IMR-90 (cell line): ENCODE measurements around the gene TMEM131. TPM values are rescaled to one million over a fixed set of nuclear protein-coding genes. Genes with fewer than 3 reads are reported as not detected.

Source experiments
- ATAC-seq: fragments of 200-7000 bp; cut with Tn5 transposase; 2 replicates; pipeline ENCODE4 v1.9.1; 2020; ENCODE audit warnings: low read depth, mild to moderate bottlenecking, moderate library complexity
- BruUV-seq: library from RNA; stranded (reverse); fragments of 400-500 nt; replicated peaks from 2 replicates; lab custom pipeline; 2021; lab: Mats Ljungman, UMichigan
- CTCF ChIA-PET: fragments of 300-600 bp; formaldehyde crosslinking; extraction: SDS; loops from one replicate; lab custom pipeline; 2021; ENCODE audit warnings: antibody characterized with exemption; lab: Yijun Ruan, JAX
- POLR2A ChIA-PET: fragments of 300-600 bp; sonication (Branson Sonifier 250); formaldehyde crosslinking; loops from one replicate; lab custom pipeline; 2022; ENCODE audit warnings: antibody characterized with exemption; ENCODE audit not compliant: unreplicated experiment; lab: Charles Lee
- DNase-seq: peaks from one replicate; pipeline ENCODE4 v3.0.0; 2013
- H2AFZ ChIP-seq: replicated peaks from 2 replicates; pipeline ENCODE3; 2013; ENCODE audit warnings: low read length, mild to moderate bottlenecking; ENCODE audit not compliant: poor library complexity
- H2AK5ac ChIP-seq: 2 replicates; pipeline ENCODE4 v1.6.1; 2013; ENCODE audit warnings: low read depth, low read length, inconsistent platforms
- H2AK9ac ChIP-seq: replicated peaks from 2 replicates; pipeline ENCODE3; 2013; ENCODE audit warnings: mild to moderate bottlenecking, low read depth, low read length, moderate library complexity; ENCODE audit not compliant: poor library complexity
- H2BK120ac ChIP-seq: 2 replicates; pipeline ENCODE4 v1.6.1; 2013; ENCODE audit warnings: low read depth, low read length, inconsistent platforms
- H2BK15ac ChIP-seq: 3 replicates; pipeline ENCODE4 v1.6.1; 2013; ENCODE audit warnings: low read depth, low read length, inconsistent platforms
- H2BK20ac ChIP-seq: 2 replicates; pipeline ENCODE4 v1.6.1; 2013; ENCODE audit warnings: low read depth, mild to moderate bottlenecking, inconsistent platforms, low read length, moderate library complexity
- H2BK5ac ChIP-seq: 2 replicates; pipeline ENCODE4 v1.6.1; 2013; ENCODE audit warnings: mild to moderate bottlenecking, low read depth, low read length, inconsistent platforms; ENCODE audit not compliant: poor library complexity, severe bottlenecking
- H3K14ac ChIP-seq: replicated peaks from 2 replicates; pipeline ENCODE4 v1.6.1; 2013; ENCODE audit warnings: low read depth, low read length, inconsistent platforms
- H3K18ac ChIP-seq: 2 replicates; pipeline ENCODE4 v1.6.1; 2013; ENCODE audit warnings: low read depth, low read length, control low read depth
- H3K23ac ChIP-seq: 2 replicates; pipeline ENCODE4 v1.6.1; 2013; ENCODE audit warnings: low read depth, low read length, inconsistent platforms
- H3K27ac ChIP-seq: 2 replicates; pipeline ENCODE4 v1.5.1; 2013; ENCODE audit warnings: mild to moderate bottlenecking, control low read depth, low read length; ENCODE audit not compliant: insufficient read depth
- H3K27me3 ChIP-seq: 2 replicates; pipeline ENCODE4 v1.6.1; 2013; ENCODE audit warnings: low read length; ENCODE audit not compliant: control insufficient read depth, insufficient read depth
- H3K36me3 ChIP-seq: 2 replicates; pipeline ENCODE4 v1.6.1; 2013; ENCODE audit warnings: low read length, mixed read lengths; ENCODE audit not compliant: control insufficient read depth, insufficient read depth
- H3K4ac ChIP-seq: 2 replicates; pipeline ENCODE4 v1.6.1; 2013; ENCODE audit warnings: low read depth, low read length, inconsistent platforms
- H3K4me1 ChIP-seq: 2 replicates; pipeline ENCODE4 v1.6.1; 2013; ENCODE audit warnings: low read length, mixed read lengths; ENCODE audit not compliant: control insufficient read depth, insufficient read depth
- H3K4me2 ChIP-seq: 2 replicates; pipeline ENCODE4 v1.6.1; 2013; ENCODE audit warnings: low read depth, mild to moderate bottlenecking, control low read depth, low read length, moderate library complexity
- H3K4me3 ChIP-seq: 2 replicates; pipeline ENCODE4 v1.5.1; 2013; ENCODE audit warnings: low read depth, mild to moderate bottlenecking, control low read depth, low read length, moderate library complexity; ENCODE audit not compliant: insufficient read depth
- H3K56ac ChIP-seq: 2 replicates; pipeline ENCODE4 v1.6.1; 2013; ENCODE audit warnings: low read length, inconsistent platforms; ENCODE audit not compliant: insufficient read depth; ENCODE audit errors: extremely low read depth
- H3K79me1 ChIP-seq, 2 experiments: 2 replicates each; pipeline ENCODE4 v1.6.1; 2013; ENCODE audit warnings: low read length in 2 of 2, inconsistent platforms in 1 of 2, low read depth in 1 of 2
- H3K9ac ChIP-seq: 2 replicates; pipeline ENCODE4 v1.6.1; 2013; ENCODE audit warnings: low read depth, low read length, control low read depth
- H3K9me1 ChIP-seq: 2 replicates; pipeline ENCODE4 v1.6.1; 2013; ENCODE audit warnings: low read length, inconsistent platforms; ENCODE audit not compliant: insufficient read depth
- H3K9me3 ChIP-seq: 2 replicates; pipeline ENCODE4 v1.6.1; 2013; ENCODE audit warnings: low read length; ENCODE audit not compliant: control insufficient read depth, insufficient read depth
- H4K20me1 ChIP-seq: 2 replicates; pipeline ENCODE4 v1.6.1; 2013; ENCODE audit warnings: low read length, inconsistent platforms; ENCODE audit not compliant: insufficient read depth
- H4K5ac ChIP-seq: 2 replicates; pipeline ENCODE4 v1.6.1; 2013; ENCODE audit warnings: mild to moderate bottlenecking, low read depth, low read length, control low read depth
- H4K8ac ChIP-seq, 2 experiments: 2 replicates each; pipeline ENCODE4 v1.6.1; 2013; ENCODE audit warnings: low read depth in 2 of 2, low read length in 2 of 2, control low read depth in 1 of 2, inconsistent platforms in 1 of 2
- H4K91ac ChIP-seq: 2 replicates; pipeline ENCODE4 v1.6.1; 2013; ENCODE audit warnings: low read depth, low read length, inconsistent platforms; ENCODE audit not compliant: insufficient read depth
- BHLHE40 ChIP-seq: fragments of 150-350 bp; IDR thresholded peaks from 2 replicates; pipeline ENCODE4 v1.6.1; 2016; ENCODE audit warnings: mild to moderate bottlenecking, low read depth, low read length
- CHD1 ChIP-seq: IDR thresholded peaks from 2 replicates; pipeline ENCODE4 v1.6.1; 2012; ENCODE audit warnings: low read depth, low read length, improper control_type of control experiment
- CTCF ChIP-seq: conservative IDR thresholded peaks from 2 replicates; pipeline ENCODE4 v1.5.1; 2012; ENCODE audit warnings: mild to moderate bottlenecking, low read depth, low read length, improper control_type of control experiment
- ELK1 ChIP-seq: fragments of 150-350 bp; IDR thresholded peaks from 2 replicates; pipeline ENCODE4 v1.6.1; 2016; ENCODE audit warnings: low read depth, mild to moderate bottlenecking, low read length, moderate library complexity, borderline replicate concordance
- MXI1 ChIP-seq: IDR thresholded peaks from 2 replicates; pipeline ENCODE4 v1.6.1; 2012; ENCODE audit warnings: low read depth, mild to moderate bottlenecking, low read length, moderate library complexity, borderline replicate concordance
- POLR2A ChIP-seq: IDR thresholded peaks from 2 replicates; pipeline ENCODE4 v1.6.1; 2012; ENCODE audit warnings: mild to moderate bottlenecking, low read depth, low read length
- RCOR1 ChIP-seq: IDR thresholded peaks from 2 replicates; pipeline ENCODE4 v1.6.1; 2012; ENCODE audit warnings: mild to moderate bottlenecking, low read length, improper control_type of control experiment; ENCODE audit not compliant: insufficient replicate concordance
- RFX5 ChIP-seq: IDR thresholded peaks from 2 replicates; pipeline ENCODE4 v1.8.0; 2012; ENCODE audit warnings: low read depth, mild to moderate bottlenecking, low read length, moderate library complexity
- WGBS, 2 experiments: methylation state at CpG; one replicate each; pipeline versions ENCODE4 v1.1.5 to v1.1.7; 2013; ENCODE audit warnings: missing lambda C conversion rate in 2 of 2; ENCODE audit not compliant: insufficient read length in 1 of 2; ENCODE audit errors: extremely low coverage in 2 of 2; 5-methylcytosine and 5-hydroxymethylcytosine counted together
- dilution Hi-C: fragments of 300-500 bp; cut with HindIII; formaldehyde crosslinking; loops from one replicate; pipeline ENCODE4 v1.14.3; 2018; ENCODE audit warnings: low sequenced_read_pairs; ENCODE audit not compliant: unreplicated experiment
- in situ Hi-C: fragments of 300-500 bp; cut with MboI; formaldehyde crosslinking; loops from 3 replicates; pipeline ENCODE4 v1.14.3; 2019; ENCODE audit warnings: low sequenced_read_pairs, inconsistent platforms, mixed read lengths
- intact Hi-C: fragments of 100-400 bp; cut with micrococcal nuclease; formaldehyde crosslinking; loops from 2 replicates; pipeline ENCODE4 v1.10.0; 2022
- polyA plus RNA-seq, 3 experiments: library from polyadenylated mRNA; depleted of rRNA; stranded (reverse); fragments of >200 nt; gene quantifications; 2 replicates each; pipeline ENCODE4 v1.2.3, GENCODE V29; 2012; ENCODE audit warnings: low replicate concordance in 1 of 3
- total RNA-seq: library from RNA; depleted of rRNA; stranded (reverse); fragments of >200 nt; gene quantifications from 2 replicates; pipeline ENCODE4 v1.2.3, GENCODE V29; 2012

The TMEM131 gene
- total and polyA plus RNA-seq, 2 of the 4 experiments (the other 2 are of a cell fraction): 13.3 to 14.0 TPM

GRCh38 chr2:98037206-98037605 lies 41.5 kb upstream of the TMEM131 start:
- CTCF ChIA-PET: no interaction called here
- Histone ChIP-seq H2BK20ac (no peak overlapping the region), H3K23ac (no peak overlapping the region), H3K9me1 (no peaks in the 10 kb centered on the region), H2AK5ac (no peak overlapping the region), H2AK9ac (no peak overlapping the region), H4K5ac (no peak overlapping the region), H3K79me1 (no peaks in the 10 kb centered on the region), H3K4me1 (no peaks in the 10 kb centered on the region), H3K14ac (no peak overlapping the region), H2BK15ac (no peak overlapping the region), H3K56ac (no peak overlapping the region), H2BK5ac (no peak overlapping the region), H3K9me3 (no peaks in the 10 kb centered on the region), H4K20me1 (no peaks in the 10 kb centered on the region), H3K4ac (no peak overlapping the region), H3K4me2 (no peak overlapping the region), H3K36me3 (no peaks in the 10 kb centered on the region), H3K18ac (no peak overlapping the region), H3K4me3 (no peak overlapping the region), H3K27me3 (peaks cover 11% of the 10 kb centered on the region), H2BK120ac (no peak overlapping the region), H4K91ac (no peak overlapping the region), H3K27ac (no peak overlapping the region), H4K8ac (no peak overlapping the region), H3K9ac (no peak overlapping the region), H2AFZ (no peak overlapping the region)
- in situ Hi-C loops (no loop called here), intact Hi-C loops (no loop called here), dilution Hi-C loops (no loop called here)
- ATAC-seq: no peak
- TF ChIP-seq CHD1: no peak
- TF ChIP-seq POLR2A: no peak
- TF ChIP-seq RFX5: no peak
- TF ChIP-seq CTCF: no peak
- TF ChIP-seq ELK1: no peak
- no peak for TF ChIP-seq BHLHE40
- TF ChIP-seq MXI1: no peak
- no peak for TF ChIP-seq RCOR1
- BruUV-seq: no TSS peak
- no peak for DNase-seq
- no CpG with 5 or more reads among the region's 2 CpGs for WGBS, 2 experiments
- POLR2A ChIA-PET: no interaction called here
